ENCODE measurements around the gene MED27. TPM values are rescaled to one million over a fixed set of nuclear protein-coding genes. Genes with fewer than 3 reads are reported as not detected.

The MED27 gene
- total RNA-seq, 2 donors from 2014 or later = 29.8 to 37.0 TPM

DNA sequence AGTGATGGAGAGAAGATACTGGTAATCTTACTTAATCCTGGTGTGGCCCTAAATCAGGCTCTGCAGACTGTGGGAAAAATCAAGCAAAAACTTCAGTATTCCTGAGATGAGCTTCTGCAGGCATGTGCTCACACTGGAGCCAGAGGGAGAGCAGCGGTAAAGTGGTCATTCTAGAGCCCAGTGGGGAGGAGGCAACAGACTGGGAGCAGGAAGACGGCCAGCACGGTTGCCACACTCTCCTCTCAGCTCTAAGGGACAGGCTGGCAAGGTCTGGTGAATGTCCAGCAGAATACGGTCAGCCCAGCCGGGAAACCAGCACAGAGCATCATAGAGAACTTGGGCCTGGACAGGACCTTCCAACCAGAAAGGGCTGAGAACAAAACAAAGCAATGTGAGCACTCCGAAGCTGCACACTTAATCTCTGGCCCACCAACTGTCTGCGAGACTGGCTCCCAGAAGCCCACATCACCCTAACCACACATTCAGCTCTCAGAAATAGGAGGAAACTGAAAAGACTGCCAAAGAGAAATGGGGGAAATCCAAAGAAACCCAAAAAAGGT is 30.3 kb downstream of the MED27 start:
- H3K36me3 Mint-ChIP-seq (ENCODE audit: low read depth) = no peaks in the 10 kb centered on the region
- no peaks in the 10 kb centered on the region for H3K27me3 ChIP-seq (ENCODE audit: control insufficient read depth, insufficient read depth, low read length, poor library complexity, severe bottlenecking)
- no peak overlapping the region for H3K9ac ChIP-seq (ENCODE audit: extremely low read depth, low read length, poor library complexity, severe bottlenecking)
- H3K4me3 ChIP-seq (ENCODE audit: low read length) = no peak overlapping the region
- 92 to 93% methylated on average over 4 to 7 of the region's 7 CpGs for WGBS, 2 experiments (ENCODE audit: insufficient coverage in 1 of 2, insufficient read length in 1 of 2)
- no peaks in the 10 kb centered on the region for H3K27me3 Mint-ChIP-seq (ENCODE audit: insufficient read depth)
- no peaks in the 10 kb centered on the region for H3K4me1 ChIP-seq (ENCODE audit: control insufficient read depth, insufficient read depth, low read length)
- H3K27ac ChIP-seq (ENCODE audit: low read depth, low read length) = no peak overlapping the region
- H3K36me3 ChIP-seq (ENCODE audit: control insufficient read depth, insufficient read depth, low read length) = no peaks in the 10 kb centered on the region
- no peak overlapping the region for H3K27ac Mint-ChIP-seq
- DNase-seq = no peak
- no peaks in the 10 kb centered on the region for H3K9me3 ChIP-seq (ENCODE audit: control insufficient read depth, low read length)
- no peak overlapping the region for H3K4me3 Mint-ChIP-seq
- no peaks in the 10 kb centered on the region for H3K9me3 Mint-ChIP-seq
- H3K4me1 Mint-ChIP-seq = peaks cover 9% of the 10 kb centered on the region
- TF ChIP-seq CTCF (conservative IDR thresholded peaks at IDR 0.05) = no peak

- Histone ChIP-seq H3K9me3 (ENCODE audit: control insufficient read depth, low read length) (no peaks in the 10 kb centered on the region), H3K27me3 (ENCODE audit: control insufficient read depth, insufficient read depth, low read length, poor library complexity, severe bottlenecking) (no peaks in the 10 kb centered on the region), H3K36me3 (ENCODE audit: control insufficient read depth, insufficient read depth, low read length) (no peaks in the 10 kb centered on the region), H3K27ac (ENCODE audit: low read depth, low read length) (no peak overlapping the region), H3K9ac (ENCODE audit: extremely low read depth, low read length, poor library complexity, severe bottlenecking) (no peak overlapping the region), H3K4me1 (ENCODE audit: control insufficient read depth, insufficient read depth, low read length) (no peaks in the 10 kb centered on the region), H3K4me3 (ENCODE audit: low read length) (no peak overlapping the region)
- 91 to 100% methylated on average over 1 of the region's 3 CpGs for WGBS, 2 experiments (ENCODE audit: insufficient coverage in 1 of 2, insufficient read length in 1 of 2)
- Mint-ChIP-seq H3K27me3 (ENCODE audit: insufficient read depth) (no peaks in the 10 kb centered on the region), H3K4me3 (no peak overlapping the region), H3K27ac (no peak overlapping the region), H3K4me1 (peaks cover 6% of the 10 kb centered on the region), H3K9me3 (no peaks in the 10 kb centered on the region), H3K36me3 (ENCODE audit: low read depth) (no peaks in the 10 kb centered on the region)
- no peak for DNase-seq
- no peak for TF ChIP-seq CTCF (conservative IDR thresholded peaks at IDR 0.05)
These were observed 31.5 kb downstream of the MED27 start for GRCh38 chr9:132048201-132048600.

DNA sequence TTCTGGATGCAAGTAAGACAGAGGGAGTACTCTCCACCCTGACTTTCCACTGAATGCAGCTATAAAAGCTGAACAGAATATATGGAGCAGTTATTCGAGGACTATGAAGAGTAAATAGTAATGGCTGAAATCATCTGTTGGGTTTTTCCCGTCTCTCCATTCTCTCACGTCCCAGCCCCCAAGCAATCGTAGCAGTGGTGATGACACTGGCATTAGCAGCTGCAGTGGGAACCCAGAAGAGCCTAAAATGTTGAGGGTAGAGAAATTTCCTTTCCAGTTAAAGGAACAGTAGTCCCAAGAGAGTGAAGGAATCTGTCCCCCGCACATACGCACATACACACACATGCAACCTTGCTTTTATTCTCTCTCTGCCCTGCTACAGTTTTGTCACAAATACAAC is 33.2 kb downstream of the MED27 start:
- peaks cover 9% of the 10 kb centered on the region for H3K4me1 Mint-ChIP-seq
- DNase-seq = no peak
- Histone ChIP-seq H3K27me3 (ENCODE audit: control insufficient read depth, insufficient read depth, low read length, poor library complexity, severe bottlenecking) (no peaks in the 10 kb centered on the region), H3K4me3 (ENCODE audit: low read length) (no peak overlapping the region), H3K4me1 (ENCODE audit: control insufficient read depth, insufficient read depth, low read length) (no peaks in the 10 kb centered on the region), H3K9ac (ENCODE audit: extremely low read depth, low read length, poor library complexity, severe bottlenecking) (no peak overlapping the region), H3K27ac (ENCODE audit: low read depth, low read length) (no peak overlapping the region), H3K36me3 (ENCODE audit: control insufficient read depth, insufficient read depth, low read length) (no peaks in the 10 kb centered on the region), H3K9me3 (ENCODE audit: control insufficient read depth, low read length) (no peaks in the 10 kb centered on the region)
- 0 to 75% methylated on average over 1 to 6 of the region's 6 CpGs for WGBS, 2 experiments (ENCODE audit: insufficient coverage in 1 of 2, insufficient read length in 1 of 2)
- H3K9me3 Mint-ChIP-seq = no peaks in the 10 kb centered on the region
- H3K36me3 Mint-ChIP-seq (ENCODE audit: low read depth) = no peaks in the 10 kb centered on the region
- no peak overlapping the region for H3K4me3 Mint-ChIP-seq
- TF ChIP-seq CTCF (conservative IDR thresholded peaks at IDR 0.05) = no peak
- peak overlapping the region; percentile 69 for H3K27ac Mint-ChIP-seq
- no peaks in the 10 kb centered on the region for H3K27me3 Mint-ChIP-seq (ENCODE audit: insufficient read depth)

Measured in endodermal cell (in vitro differentiated cells).